Cardiac fibroblast (primary cell): Measurements from ENCODE around the gene ANKS1B.

Experiments used
- DNase-seq, 2 donors: peaks; one replicate each; pipeline versions ENCODE4 v3.0.0 to v3.0.0-alpha.2; 2010; ENCODE audit warnings: low read depth in 2 of 2
- H3K4me3 ChIP-seq, 2 donors: replicated peaks in 1 of 2; 1 replicate in 1 of 2; 2 replicates in 1 of 2; pipeline ENCODE4 v1.5.1; 2011; ENCODE audit warnings: low read depth in 2 of 2, low read length in 2 of 2, mild to moderate bottlenecking in 2 of 2, moderate library complexity in 1 of 2
- TF ChIP-seq, protein P1 (sequence below): IDR thresholded peaks from one replicate; pipeline ENCODE4 v1.5.1; 2011; ENCODE audit warnings: low read depth, mild to moderate bottlenecking, low read length, inconsistent platforms

Gene ANKS1B

DNA sequence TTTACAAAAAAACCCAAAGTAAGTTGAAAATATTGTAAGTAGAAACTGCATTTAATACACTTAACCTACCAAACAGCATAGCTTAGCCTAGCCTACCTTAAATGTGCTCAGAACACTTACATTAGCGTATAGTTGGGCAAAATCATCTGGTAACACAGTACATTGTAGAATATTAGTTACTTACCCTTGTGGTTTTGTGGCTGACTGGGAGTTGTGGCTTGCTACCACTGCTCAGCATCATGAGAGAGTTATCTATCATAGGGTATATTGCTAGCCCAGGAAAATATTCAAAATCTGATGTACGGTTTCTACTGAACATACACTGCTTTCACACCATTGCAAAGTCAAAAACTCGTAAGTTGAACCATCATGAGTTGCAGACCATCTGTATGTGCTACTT, 478.9 kb downstream of the ANKS1B start:
- H3K4me3 ChIP-seq: no peak overlapping the region
- TF ChIP-seq, protein P1, sequence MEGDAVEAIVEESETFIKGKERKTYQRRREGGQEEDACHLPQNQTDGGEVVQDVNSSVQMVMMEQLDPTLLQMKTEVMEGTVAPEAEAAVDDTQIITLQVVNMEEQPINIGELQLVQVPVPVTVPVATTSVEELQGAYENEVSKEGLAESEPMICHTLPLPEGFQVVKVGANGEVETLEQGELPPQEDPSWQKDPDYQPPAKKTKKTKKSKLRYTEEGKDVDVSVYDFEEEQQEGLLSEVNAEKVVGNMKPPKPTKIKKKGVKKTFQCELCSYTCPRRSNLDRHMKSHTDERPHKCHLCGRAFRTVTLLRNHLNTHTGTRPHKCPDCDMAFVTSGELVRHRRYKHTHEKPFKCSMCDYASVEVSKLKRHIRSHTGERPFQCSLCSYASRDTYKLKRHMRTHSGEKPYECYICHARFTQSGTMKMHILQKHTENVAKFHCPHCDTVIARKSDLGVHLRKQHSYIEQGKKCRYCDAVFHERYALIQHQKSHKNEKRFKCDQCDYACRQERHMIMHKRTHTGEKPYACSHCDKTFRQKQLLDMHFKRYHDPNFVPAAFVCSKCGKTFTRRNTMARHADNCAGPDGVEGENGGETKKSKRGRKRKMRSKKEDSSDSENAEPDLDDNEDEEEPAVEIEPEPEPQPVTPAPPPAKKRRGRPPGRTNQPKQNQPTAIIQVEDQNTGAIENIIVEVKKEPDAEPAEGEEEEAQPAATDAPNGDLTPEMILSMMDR: no peak

DNA sequence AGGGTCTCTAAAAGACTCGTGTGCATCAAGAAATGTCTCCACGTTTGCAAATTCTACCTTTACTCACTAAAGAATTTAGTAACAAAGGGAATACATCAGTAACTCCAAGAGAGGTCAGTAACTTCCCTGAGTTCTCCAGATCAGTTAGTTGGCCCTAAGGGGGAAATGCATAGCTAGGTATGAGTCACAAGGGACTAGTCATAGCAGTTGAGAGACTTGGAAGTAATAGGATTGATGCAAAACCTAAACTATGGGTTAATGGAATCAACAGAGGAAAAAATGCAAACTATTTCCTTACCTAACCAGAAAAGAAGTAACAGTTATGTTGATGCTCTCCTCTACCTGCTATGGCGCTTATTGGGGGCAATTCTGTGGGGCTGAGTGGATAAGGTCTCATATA, 486.0 kb downstream of the ANKS1B start:
- peak in 1 of 2 donors; percentile 2 for DNase-seq
- TF ChIP-seq, protein P1: no peak
- H3K4me3 ChIP-seq: no peak overlapping the region

More for the DNA sequence above, 478.9 kb downstream of the ANKS1B start:
- DNase-seq: no peak

DNA sequence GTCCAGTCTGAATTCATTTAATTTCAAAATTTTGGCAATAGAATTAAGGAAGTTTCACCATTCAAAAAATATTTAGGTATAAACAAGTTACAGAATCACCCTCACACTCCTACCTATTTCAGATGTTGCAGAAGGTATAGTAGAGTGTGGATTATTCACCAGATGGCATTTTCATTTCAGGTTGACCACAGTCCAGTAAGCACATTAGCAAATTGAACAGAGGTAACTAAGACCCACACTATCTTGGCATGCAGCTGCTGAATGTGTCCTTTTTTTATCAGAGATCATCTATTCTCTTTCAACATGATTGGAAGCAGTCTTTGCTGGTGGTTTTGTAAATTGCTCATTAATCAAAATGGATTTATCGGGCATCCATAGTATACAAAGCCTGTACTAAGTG, 488.9 kb downstream of the ANKS1B start:
- no peak for DNase-seq
- TF ChIP-seq, protein P1: no peak
- no peak overlapping the region for H3K4me3 ChIP-seq

DNA sequence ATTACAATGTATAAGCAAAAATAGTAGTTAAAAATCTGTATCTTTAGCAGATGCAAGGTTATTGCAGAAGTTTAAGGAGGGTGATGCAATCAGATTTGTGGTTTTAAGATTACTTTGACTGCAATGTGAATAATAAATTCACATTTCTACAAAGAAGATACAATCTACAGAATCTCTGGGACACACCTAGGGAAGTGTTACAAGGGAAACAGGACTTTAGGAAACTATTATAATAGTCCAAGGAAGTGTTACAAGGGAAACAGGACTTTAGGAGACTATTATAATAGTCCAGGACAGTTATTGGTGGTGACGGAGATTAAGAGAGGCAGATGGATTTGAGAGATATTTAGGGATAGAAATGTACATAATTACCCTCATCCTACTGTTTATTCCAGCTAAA, 491.5 kb downstream of the ANKS1B start:
- DNase-seq: no peak
- TF ChIP-seq, protein P1: no peak
- H3K4me3 ChIP-seq: no peak overlapping the region

DNA sequence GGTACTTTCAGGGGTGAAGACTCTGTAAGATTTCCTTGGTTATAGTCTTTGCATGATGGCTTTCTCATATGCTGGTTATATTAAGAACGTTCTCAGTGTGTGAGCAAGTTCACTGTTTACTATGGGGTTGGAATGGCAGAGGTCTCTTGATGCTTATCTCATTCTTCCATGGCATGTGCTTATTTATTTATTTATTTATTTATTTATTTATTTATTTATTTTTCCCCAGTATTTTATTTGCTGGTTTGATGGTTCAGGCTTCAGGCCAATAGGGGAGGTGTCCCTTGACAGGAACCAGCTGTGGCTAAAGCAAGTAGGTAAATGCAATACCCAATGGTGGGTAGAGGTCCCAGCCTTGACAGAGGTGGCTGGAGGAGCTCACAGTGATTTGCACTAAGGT, 498.5 kb downstream of the ANKS1B start:
- DNase-seq: no peak
- TF ChIP-seq, protein P1: no peak
- no peak overlapping the region for H3K4me3 ChIP-seq

DNA sequence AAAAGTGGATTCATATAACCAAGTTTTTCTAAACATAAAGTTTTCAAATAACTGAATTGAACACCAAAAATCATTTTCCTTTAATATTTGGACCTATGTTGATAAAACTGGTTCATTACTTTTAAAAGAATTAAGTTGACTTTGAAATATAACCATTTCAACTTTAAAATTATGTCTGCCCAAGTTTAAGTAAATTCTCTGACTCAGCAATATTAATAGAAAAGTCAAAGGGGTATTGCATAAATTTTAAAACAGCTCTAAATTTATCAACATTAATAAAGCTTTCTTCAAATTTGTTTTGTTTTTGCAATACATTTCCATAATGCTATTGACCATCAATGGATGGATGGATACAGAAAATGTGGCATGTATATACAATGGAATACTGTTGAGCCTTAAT, 505.6 kb downstream of the ANKS1B start:
- TF ChIP-seq, protein P1: no peak
- DNase-seq: no peak
- no peak overlapping the region for H3K4me3 ChIP-seq

DNA sequence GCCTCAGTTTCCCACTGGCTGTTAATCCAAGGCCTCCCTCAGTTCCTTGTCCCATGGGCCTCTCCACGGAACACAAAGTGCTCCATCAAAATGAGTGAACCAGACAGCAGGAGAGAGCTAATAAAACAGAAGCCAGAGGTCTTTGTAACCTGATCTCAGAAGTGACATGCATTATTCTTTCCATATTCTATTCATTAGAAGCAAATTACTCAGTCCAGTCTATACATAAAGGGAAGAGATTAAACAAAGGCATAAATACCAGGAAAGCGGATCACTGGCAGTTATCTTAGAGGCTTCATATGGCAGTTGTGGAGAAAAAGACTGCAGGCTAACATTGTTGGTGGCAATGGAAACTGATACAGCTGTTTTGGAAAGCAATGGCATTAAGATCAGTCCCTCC, 507.8 kb downstream of the ANKS1B start:
- DNase-seq: no peak

More for the DNA sequence above, 507.8 kb downstream of the ANKS1B start:
- TF ChIP-seq, protein P1: no peak
- H3K4me3 ChIP-seq: no peak overlapping the region
